ENCODE results near the gene CTIF.

- no peak for TF ChIP-seq TAF1 (IDR thresholded peaks at IDR 0.05; ENCODE audit: low read depth)
- TF ChIP-seq MAX (IDR thresholded peaks at IDR 0.05), result no peak
- TF ChIP-seq RAD21 (IDR thresholded peaks at IDR 0.05; ENCODE audit: low read depth), result no peak
- TF ChIP-seq CREB1 (IDR thresholded peaks at IDR 0.05; ENCODE audit: low read depth), result no peak
- no peak for TF ChIP-seq CEBPB (IDR thresholded peaks at IDR 0.05)
These were observed 272.6 kb downstream of the CTIF start for GRCh38 chr18:48811401-48811800.
